Dedifferentiated amniotic fluid mesenchymal stem cell (primary cell): ENCODE data around the gene GPR27.

Experiments used
- DNase-seq: peaks from one replicate; pipeline ENCODE4 v3.0.0-alpha.2; 2016; ENCODE audit errors: extremely low spot score

The GPR27 gene

DNA sequence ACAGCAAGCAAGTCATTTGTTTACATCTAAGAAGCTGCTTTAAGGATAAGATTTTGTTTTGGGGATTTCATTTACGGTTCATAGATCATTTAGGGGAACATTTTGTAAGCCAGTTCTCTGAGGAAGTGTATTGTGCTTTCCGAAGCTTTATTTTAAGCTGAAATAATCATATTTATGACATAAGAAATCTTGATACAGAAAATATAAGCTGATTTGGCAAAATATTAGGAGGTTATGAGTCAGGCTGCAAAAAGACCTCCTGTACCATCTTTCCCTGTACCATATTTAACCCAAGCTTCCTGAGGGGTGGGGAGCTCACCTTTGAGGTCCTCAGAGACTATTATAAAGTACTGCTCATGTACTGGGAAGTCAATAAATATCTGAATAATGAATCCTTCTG, 20.3 kb upstream of the GPR27 start:
- no peak for DNase-seq

GRCh38 chr3:71734881-71735280, 18.8 kb upstream of the GPR27 start:
- DNase-seq: no peak

DNA sequence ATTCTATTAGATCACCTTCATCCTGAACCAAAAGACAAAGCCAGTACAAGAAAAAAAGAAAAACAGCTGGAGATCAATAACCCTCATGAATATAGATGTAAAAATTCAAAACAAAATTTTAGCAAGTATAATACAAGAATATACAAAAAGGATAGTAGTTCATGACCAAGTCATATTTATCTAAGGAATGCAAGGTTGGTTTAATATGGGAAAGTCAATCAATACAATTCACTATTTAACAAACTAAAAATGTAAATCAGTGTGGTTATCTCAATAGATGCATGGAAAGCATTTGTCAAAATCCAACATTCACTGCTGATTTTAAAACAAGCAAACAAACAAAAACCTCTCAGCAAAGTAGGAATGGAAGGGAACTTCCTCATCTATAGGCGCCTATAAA, 11.0 kb upstream of the GPR27 start:
- DNase-seq: no peak

- no peak for DNase-seq
These were observed 8.9 kb upstream of the GPR27 start for GRCh38 chr3:71744738-71745137.

GRCh38 chr3:71751602-71752001, 2.1 kb upstream of the GPR27 start:
- no peak for DNase-seq

DNA sequence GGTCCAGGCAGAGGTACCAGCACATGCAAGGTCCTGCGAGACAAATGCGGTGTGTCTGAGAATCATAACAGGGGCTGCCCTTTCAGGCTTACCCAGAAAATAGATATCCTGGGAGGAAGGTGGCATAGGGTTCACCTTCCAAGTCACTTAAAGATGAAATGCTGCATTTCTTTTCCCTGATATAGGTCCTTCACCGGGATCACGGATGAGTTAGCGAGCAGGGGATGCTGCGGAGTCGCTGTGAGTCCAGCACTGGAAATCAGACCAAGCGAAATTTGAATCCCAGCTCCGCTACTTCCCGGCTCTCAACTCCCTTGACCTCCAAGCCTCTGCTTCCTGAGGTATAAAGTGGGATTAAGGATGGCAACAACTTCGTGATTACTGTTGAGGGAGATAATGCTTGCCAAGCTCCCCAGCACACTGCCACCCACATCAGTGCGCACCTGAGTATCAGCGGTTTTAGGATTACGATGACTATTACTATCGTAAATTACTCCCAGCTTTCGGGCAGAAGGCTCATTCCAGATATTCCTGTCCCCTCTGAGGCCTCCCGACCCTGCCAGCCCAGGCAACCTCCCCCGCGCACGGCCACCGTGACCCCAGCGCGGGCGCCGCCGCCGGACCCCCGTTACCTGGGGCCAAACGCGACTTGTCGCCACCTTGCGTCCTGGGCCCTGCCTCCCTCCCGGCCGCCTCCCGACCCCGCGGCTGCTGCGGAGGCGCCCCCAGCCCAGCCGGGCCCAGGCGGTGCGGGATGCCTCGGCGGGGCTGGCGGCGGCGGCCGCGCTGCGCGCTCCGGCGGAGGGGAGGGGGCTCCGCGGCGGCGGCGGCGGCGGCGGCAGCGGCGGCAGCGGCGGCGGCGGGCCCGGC, 589 bp upstream of the GPR27 start:
- no peak for DNase-seq

DNA sequence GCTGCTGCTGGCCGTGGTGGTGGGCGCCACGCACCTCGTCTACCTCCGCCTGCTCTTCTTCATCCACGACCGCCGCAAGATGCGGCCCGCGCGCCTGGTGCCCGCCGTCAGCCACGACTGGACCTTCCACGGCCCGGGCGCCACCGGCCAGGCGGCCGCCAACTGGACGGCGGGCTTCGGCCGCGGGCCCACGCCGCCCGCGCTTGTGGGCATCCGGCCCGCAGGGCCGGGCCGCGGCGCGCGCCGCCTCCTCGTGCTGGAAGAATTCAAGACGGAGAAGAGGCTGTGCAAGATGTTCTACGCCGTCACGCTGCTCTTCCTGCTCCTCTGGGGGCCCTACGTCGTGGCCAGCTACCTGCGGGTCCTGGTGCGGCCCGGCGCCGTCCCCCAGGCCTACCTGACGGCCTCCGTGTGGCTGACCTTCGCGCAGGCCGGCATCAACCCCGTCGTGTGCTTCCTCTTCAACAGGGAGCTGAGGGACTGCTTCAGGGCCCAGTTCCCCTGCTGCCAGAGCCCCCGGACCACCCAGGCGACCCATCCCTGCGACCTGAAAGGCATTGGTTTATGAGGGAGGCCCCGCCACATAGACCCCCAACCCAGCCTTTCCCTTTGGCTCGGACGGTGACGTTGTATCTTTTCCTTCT, 1.1 kb downstream of the GPR27 start:
- DNase-seq: no peak

DNA sequence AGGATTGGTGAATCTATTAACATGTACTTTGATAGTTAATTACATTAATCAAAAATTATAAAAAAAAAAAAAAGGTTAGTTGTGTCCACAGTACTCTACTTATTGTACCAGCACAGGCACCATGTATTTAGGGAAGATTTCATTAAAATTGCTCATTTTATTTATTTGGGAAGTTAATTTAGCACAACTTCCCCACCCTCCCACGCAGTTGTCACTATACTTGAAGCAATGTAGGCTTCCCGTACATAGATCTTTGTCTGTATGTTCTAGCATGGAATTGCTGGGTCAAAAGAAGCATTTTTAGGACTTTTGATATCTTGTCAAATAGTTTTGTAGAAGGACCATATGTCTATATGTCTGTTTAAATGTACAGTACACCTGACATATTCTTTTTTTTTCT, 4.4 kb downstream of the GPR27 start:
- no peak for DNase-seq

DNA sequence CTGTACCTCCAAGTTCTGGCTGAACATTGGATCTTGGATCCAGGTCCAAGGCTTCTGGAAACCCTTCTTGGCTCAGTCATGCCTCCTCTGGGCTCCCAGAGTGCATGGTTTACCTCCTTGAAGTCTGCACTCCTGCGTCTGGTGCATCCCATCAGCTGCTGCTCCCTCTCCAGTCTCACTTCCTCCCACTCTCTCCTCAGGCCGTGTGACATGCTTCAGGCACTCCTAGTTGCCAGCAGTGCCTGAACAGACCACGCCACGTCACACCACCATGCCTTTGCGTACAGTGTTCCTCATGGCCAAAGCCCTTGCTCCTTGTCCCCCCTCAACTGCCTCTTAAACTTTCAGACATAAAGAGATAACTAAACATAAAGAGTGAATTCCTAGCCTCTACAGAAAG, 5.7 kb downstream of the GPR27 start:
- DNase-seq: no peak

- no peak for DNase-seq
These were observed 6.5 kb downstream of the GPR27 start for GRCh38 chr3:71760140-71760539.

- no peak for DNase-seq
These were observed 9.8 kb downstream of the GPR27 start for GRCh38 chr3:71763426-71763825.

GRCh38 chr3:71771126-71771525, 17.5 kb downstream of the GPR27 start:
- no peak for DNase-seq

DNA sequence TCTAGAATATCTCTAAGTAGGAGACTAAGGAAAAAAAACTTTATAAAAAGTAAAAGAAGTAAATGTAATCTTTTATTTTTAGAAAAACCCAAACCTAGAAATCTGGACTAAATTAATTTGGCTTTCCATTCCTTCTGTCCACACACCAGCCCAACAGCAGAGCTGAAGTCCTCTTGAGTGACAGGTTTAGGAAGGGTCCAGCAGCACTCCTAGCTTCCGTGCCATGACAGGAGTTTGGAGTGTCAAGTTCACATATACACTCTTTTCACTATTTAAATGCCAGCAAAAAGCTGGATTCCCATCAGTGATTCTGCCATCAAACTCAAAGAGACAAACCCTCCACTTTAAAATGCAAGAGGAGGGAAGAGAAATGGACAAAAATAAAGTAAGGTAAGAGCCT, 18.2 kb downstream of the GPR27 start:
- DNase-seq: no peak

- no peak for DNase-seq
These were observed 22.9 kb downstream of the GPR27 start for GRCh38 chr3:71776538-71776937.

- DNase-seq: no peak
These were observed 24.7 kb downstream of the GPR27 start for GRCh38 chr3:71778353-71778752.

GRCh38 chr3:71779674-71780377, 26.2 kb downstream of the GPR27 start:
- no peak for DNase-seq

DNA sequence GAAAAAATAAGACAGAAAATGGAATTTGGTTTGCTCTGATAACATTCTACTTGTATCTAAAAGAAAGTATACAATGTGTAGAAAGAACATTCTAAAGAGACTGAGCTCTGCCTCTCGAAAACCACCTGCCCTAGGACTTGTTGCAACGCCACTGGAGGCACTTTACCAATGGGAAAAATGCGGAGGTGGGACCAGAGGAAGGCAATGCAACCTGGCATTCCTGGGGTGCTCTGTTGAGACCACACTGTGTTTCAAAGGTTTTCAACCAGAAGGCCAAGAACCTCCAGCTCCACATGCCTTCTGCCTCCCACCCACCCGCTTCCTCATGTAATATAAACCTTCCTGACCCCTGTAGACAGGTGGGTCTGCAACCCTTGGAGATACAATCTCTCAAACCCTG, 26.8 kb downstream of the GPR27 start:
- no peak for DNase-seq

DNA sequence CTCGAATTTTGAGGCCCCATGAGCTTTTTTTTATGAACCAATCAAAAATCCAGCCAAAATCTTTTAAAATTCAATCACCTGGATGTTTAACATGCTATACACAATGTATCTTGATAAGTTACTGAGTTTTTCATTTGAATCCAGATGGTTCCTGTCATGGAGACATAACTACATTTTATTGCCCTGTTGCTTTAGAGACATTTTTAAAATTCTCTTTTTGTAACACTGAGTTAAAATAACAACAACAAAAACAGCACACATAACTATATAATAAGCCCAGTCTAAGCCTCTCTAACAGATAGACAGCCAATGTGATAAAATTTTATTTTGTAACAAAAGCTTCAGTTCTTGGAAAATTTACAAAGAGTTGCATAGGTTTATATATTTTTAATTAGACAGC, 29.5 kb downstream of the GPR27 start:
- no peak for DNase-seq

GRCh38 chr3:71784201-71784913, 30.7 kb downstream of the GPR27 start:
- DNase-seq: no peak

GRCh38 chr3:71784914-71785531, 31.4 kb downstream of the GPR27 start, which contains the start of gene PROK2:
TSS of gene PROK2 (minus strand) at chr3:71785148. CDS start at chr3:71785052, 96 bp downstream.
- no peak for DNase-seq

GRCh38 chr3:71785532-71786216, 32.0 kb downstream of the GPR27 start:
- DNase-seq: no peak
